Suppressor macrophage (primary cell): Measurements from ENCODE around the gene ALDH8A1.
A peak's percentile ranks its signal among the peaks of the same experiment; 100 is the strongest.

Source experiments
- DNase-seq, 4 experiments: peaks; one replicate each; pipeline ENCODE4 v3.0.0-alpha.2; 2020 to 2022

Gene ALDH8A1

GRCh38 chr6:134951494-134952263, 1.8 kb upstream of the ALDH8A1 start:
- DNase-seq, result no peak

GRCh38 chr6:134950482-134950881, 581 bp upstream of the ALDH8A1 start:
- no peak for DNase-seq

- no peak for DNase-seq
These were observed 1.2 kb downstream of the ALDH8A1 start for GRCh38 chr6:134948691-134949090.

- DNase-seq, result no peak
These were observed 1.8 kb downstream of the ALDH8A1 start for GRCh38 chr6:134948142-134948541.

GRCh38 chr6:134945045-134945444, 4.9 kb downstream of the ALDH8A1 start:
- DNase-seq, result no peak

GRCh38 chr6:134943522-134944111, 6.3 kb downstream of the ALDH8A1 start:
- DNase-seq, result no peak

GRCh38 chr6:134938896-134939295, 11.0 kb downstream of the ALDH8A1 start:
- peak; percentile 20 to 57 (median 50) for DNase-seq

- no peak for DNase-seq
These were observed 12.5 kb downstream of the ALDH8A1 start for GRCh38 chr6:134937426-134937825.

GRCh38 chr6:134936931-134937330, 13.0 kb downstream of the ALDH8A1 start:
- no peak for DNase-seq

GRCh38 chr6:134936476-134936875, 13.4 kb downstream of the ALDH8A1 start:
- DNase-seq, result no peak

- no peak for DNase-seq
These were observed 15.0 kb downstream of the ALDH8A1 start for GRCh38 chr6:134934793-134935485.

- no peak for DNase-seq
These were observed 17.1 kb downstream of the ALDH8A1 start for GRCh38 chr6:134932535-134933470.

- no peak for DNase-seq
These were observed 17.8 kb downstream of the ALDH8A1 start for GRCh38 chr6:134932098-134932497.

- DNase-seq, result no peak
These were observed 19.4 kb downstream of the ALDH8A1 start for GRCh38 chr6:134930463-134930862.

- no peak for DNase-seq
These were observed 21.6 kb downstream of the ALDH8A1 start for GRCh38 chr6:134928151-134928900.

GRCh38 chr6:134925800-134926199, 24.1 kb downstream of the ALDH8A1 start:
- no peak for DNase-seq

GRCh38 chr6:134921721-134922261, 28.1 kb downstream of the ALDH8A1 start:
- no peak for DNase-seq

- no peak for DNase-seq
These were observed 28.6 kb downstream of the ALDH8A1 start for GRCh38 chr6:134921276-134921675.

GRCh38 chr6:134920422-134920821, 29.5 kb downstream of the ALDH8A1 start:
- DNase-seq, result no peak

- DNase-seq, result no peak
These were observed 31.4 kb downstream of the ALDH8A1 start for GRCh38 chr6:134918418-134918961.

- DNase-seq, result no peak
These were observed 38.4 kb downstream of the ALDH8A1 start for GRCh38 chr6:134911547-134911946.
